CD8-positive, alpha-beta memory T cell (primary cell): Measurements from ENCODE around the gene RIN3. TPM values are rescaled to one million over a fixed set of nuclear protein-coding genes. Genes with fewer than 3 reads are reported as not detected.

ENCODE experiments used
- CTCF ChIA-PET: fragments of 350-600 bp; sonication (Branson Sonifier 250); formaldehyde crosslinking; loops from one replicate; lab custom pipeline; 2021; ENCODE audit warnings: antibody characterized with exemption; lab: Charles Lee
- POLR2A ChIA-PET: fragments of 350-600 bp; sonication (Branson Sonifier 250); formaldehyde crosslinking; loops from one replicate; lab custom pipeline; 2021; ENCODE audit warnings: antibody characterized with exemption; lab: Charles Lee
- DNase-seq, 5 donors: peaks; one replicate each; pipeline versions ENCODE4 v3.0.0 to v3.0.0-alpha.2; 2020 to 2022; ENCODE audit warnings: mixed read lengths in 1 of 5
- H3K27ac ChIP-seq: one replicate; pipeline ENCODE4 v1.7.0; 2013; ENCODE audit warnings: low read depth, mild to moderate bottlenecking, low read length, moderate library complexity
- H3K27me3 ChIP-seq: 2 replicates; pipeline ENCODE4 v1.7.0; 2013; ENCODE audit warnings: low read length, mild to moderate bottlenecking; ENCODE audit not compliant: insufficient read depth, poor library complexity, severe bottlenecking
- H3K36me3 ChIP-seq: 2 replicates; pipeline ENCODE4 v1.7.0; 2013; ENCODE audit warnings: mild to moderate bottlenecking, low read length, moderate library complexity; ENCODE audit not compliant: insufficient read depth
- H3K4me1 ChIP-seq: 2 replicates; pipeline ENCODE4 v1.7.0; 2013; ENCODE audit warnings: mild to moderate bottlenecking, low read length, moderate library complexity; ENCODE audit not compliant: insufficient read depth
- H3K4me3 ChIP-seq: 2 replicates; pipeline ENCODE4 v1.7.0; 2013; ENCODE audit warnings: mild to moderate bottlenecking, low read length
- H3K9me3 ChIP-seq: 2 replicates; pipeline ENCODE4 v1.7.0; 2013; ENCODE audit warnings: mild to moderate bottlenecking, low read length
- H3K27ac Mint-ChIP-seq, 8 donors: one replicate each; pipeline ENCODE4 v1.8.0; 2020 to 2021; ENCODE audit warnings: mixed read lengths in 8 of 8, mild to moderate bottlenecking in 6 of 8, inconsistent platforms in 3 of 8, moderate library complexity in 3 of 8
- H3K27me3 Mint-ChIP-seq, 2 donors: one replicate each; pipeline ENCODE4 v1.8.0; 2020 to 2021; ENCODE audit warnings: mixed read lengths in 2 of 2, mild to moderate bottlenecking in 1 of 2, moderate library complexity in 1 of 2
- H3K36me3 Mint-ChIP-seq, 3 donors: one replicate each; pipeline ENCODE4 v1.8.0; 2020 to 2021; ENCODE audit warnings: mixed read lengths in 3 of 3, inconsistent platforms in 1 of 3, mild to moderate bottlenecking in 1 of 3
- H3K4me1 Mint-ChIP-seq, 3 donors: one replicate each; pipeline ENCODE4 v1.8.0; 2020 to 2021; ENCODE audit warnings: mixed read lengths in 3 of 3, inconsistent platforms in 1 of 3, mild to moderate bottlenecking in 1 of 3
- H3K4me3 Mint-ChIP-seq, 7 donors: one replicate each; pipeline ENCODE4 v1.8.0; 2020 to 2021; ENCODE audit warnings: mixed read lengths in 7 of 7, mild to moderate bottlenecking in 6 of 7, moderate library complexity in 4 of 7, inconsistent platforms in 2 of 7
- H3K9me3 Mint-ChIP-seq, 5 donors: one replicate each; pipeline ENCODE4 v1.8.0; 2020 to 2022; ENCODE audit warnings: mixed read lengths in 5 of 5, mild to moderate bottlenecking in 3 of 5, moderate library complexity in 2 of 5, inconsistent platforms in 1 of 5
- polyA plus RNA-seq: library from polyadenylated mRNA; unstranded; fragments of 300-500 nt; fragmentation: Illumina TruSeq; gene quantifications from one replicate; pipeline ENCODE4 v1.2.3, GENCODE V29; 2021
- total RNA-seq, 2 experiments: library from RNA; stranded (reverse); gene quantifications; one replicate each; pipeline ENCODE4 v1.2.3, GENCODE V29; 2021

The RIN3 gene
- total and polyA plus RNA-seq, 3 experiments from 2014 or later: 31.9 to 47.4 (median 46.0) TPM

DNA sequence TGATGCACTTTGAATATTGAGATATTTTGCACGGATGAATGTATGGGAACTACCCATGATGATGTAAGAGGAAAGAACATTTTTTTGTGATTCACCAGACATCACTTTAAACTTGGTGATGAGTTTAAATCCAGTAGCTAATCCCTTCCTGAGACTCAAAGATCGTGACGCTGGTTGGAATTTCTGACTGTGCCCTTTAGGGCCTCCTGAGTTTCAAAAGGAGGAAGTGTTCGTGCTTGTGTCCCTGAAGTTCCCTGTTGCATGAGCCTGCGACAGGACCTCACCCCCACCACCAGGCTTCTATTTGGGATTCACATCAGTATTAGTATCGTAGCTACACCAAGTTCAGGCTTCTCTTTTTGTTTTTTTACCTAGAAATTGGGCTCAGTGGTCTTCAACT is 18.6 kb upstream of the RIN3 start:
- Mint-ChIP-seq H3K36me3 (no peaks in the 10 kb centered on the region), H3K4me1 (no peaks in the 10 kb centered on the region), H3K27me3 (peaks cover 0 to 1% of the 10 kb centered on the region in 2 donors), H3K4me3 (no peak overlapping the region), H3K9me3 (no peaks in the 10 kb centered on the region), H3K27ac (no peak overlapping the region)
- no peaks in the 10 kb centered on the region for H3K9me3 ChIP-seq
- no peak for DNase-seq
- H3K27ac ChIP-seq: no peak overlapping the region
- H3K4me1 ChIP-seq: no peaks in the 10 kb centered on the region
- no peaks in the 10 kb centered on the region for H3K27me3 ChIP-seq
- ChIA-PET POLR2A (no interaction called here), CTCF (no interaction called here)
- no peaks in the 10 kb centered on the region for H3K36me3 ChIP-seq
- no peak overlapping the region for H3K4me3 ChIP-seq

DNA sequence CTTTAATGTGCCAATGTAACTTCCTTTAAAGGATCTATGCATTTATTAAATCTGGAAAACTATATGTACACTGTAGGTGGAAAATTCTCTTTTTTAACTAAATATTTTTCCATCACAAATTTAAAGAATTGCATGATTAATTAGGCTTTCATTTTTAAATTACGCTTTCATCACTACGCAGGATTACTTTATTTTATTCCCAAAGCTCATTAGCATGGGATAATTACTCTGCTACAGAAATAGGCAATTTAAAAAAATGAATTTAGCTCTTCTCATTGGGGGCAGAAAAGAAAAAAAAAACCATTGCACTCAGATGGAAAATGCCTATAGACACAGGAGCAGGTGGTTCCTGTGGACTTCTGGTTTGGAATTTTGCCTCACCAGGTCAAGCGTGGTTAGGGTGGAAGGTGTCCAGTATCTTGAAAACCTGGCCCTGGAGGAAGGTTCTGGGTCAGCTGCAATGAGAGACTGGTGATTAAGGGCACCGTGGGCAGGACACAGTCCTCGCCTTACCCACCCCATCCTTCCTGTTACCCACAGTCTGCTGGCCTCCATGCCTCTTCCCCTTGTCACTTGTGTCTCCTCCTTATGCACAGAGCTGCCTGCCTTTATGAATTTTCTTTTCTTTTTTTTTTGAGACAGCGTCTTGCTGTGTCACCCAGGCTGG is 17.3 kb upstream of the RIN3 start:
- Mint-ChIP-seq H3K4me3 (no peak overlapping the region), H3K36me3 (no peaks in the 10 kb centered on the region), H3K4me1 (no peaks in the 10 kb centered on the region), H3K27ac (peak overlapping the region in 1 of 8 donors; percentile 33), H3K9me3 (no peaks in the 10 kb centered on the region), H3K27me3 (peaks cover 0 to 4% of the 10 kb centered on the region in 2 donors)
- Histone ChIP-seq H3K36me3 (no peaks in the 10 kb centered on the region), H3K9me3 (no peaks in the 10 kb centered on the region), H3K27ac (no peak overlapping the region), H3K4me3 (no peak overlapping the region), H3K27me3 (no peaks in the 10 kb centered on the region), H3K4me1 (no peaks in the 10 kb centered on the region)
- CTCF ChIA-PET: no interaction called here
- DNase-seq: no peak
- POLR2A ChIA-PET: no interaction called here

DNA sequence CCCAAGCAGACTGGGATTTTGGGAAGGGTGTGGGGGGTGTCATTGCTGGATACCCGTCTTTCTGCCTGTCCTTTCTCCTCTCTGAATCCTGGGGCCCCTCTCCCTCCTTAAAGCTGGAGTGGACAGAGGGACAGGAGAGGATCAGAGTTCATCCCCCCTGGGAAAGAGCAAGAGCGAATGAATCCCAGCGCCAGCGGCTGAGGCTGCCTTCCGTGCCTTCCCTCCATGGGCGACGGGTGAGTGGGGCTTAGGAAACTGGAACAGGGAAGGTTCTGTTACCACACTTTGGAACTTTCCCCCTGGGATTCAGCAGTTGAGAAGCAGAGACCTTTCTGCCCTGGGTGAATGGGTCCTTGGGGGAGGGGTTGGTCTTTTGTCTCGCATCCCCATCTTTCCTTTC is 16.2 kb upstream of the RIN3 start:
- no peaks in the 10 kb centered on the region for H3K9me3 ChIP-seq
- H3K4me3 ChIP-seq: no peak overlapping the region
- H3K36me3 ChIP-seq: no peaks in the 10 kb centered on the region
- no peak overlapping the region for H3K27ac ChIP-seq
- H3K27me3 Mint-ChIP-seq: peaks cover 0 to 4% of the 10 kb centered on the region in 2 donors
- CTCF ChIA-PET: no interaction called here
- H3K4me1 ChIP-seq: no peaks in the 10 kb centered on the region
- H3K36me3 Mint-ChIP-seq: no peaks in the 10 kb centered on the region
- H3K27me3 ChIP-seq: no peaks in the 10 kb centered on the region
- DNase-seq: no peak
- H3K4me3 Mint-ChIP-seq: no peak overlapping the region
- H3K27ac Mint-ChIP-seq: no peak overlapping the region
- POLR2A ChIA-PET: no interaction called here
- no peaks in the 10 kb centered on the region for H3K9me3 Mint-ChIP-seq
- no peaks in the 10 kb centered on the region for H3K4me1 Mint-ChIP-seq

DNA sequence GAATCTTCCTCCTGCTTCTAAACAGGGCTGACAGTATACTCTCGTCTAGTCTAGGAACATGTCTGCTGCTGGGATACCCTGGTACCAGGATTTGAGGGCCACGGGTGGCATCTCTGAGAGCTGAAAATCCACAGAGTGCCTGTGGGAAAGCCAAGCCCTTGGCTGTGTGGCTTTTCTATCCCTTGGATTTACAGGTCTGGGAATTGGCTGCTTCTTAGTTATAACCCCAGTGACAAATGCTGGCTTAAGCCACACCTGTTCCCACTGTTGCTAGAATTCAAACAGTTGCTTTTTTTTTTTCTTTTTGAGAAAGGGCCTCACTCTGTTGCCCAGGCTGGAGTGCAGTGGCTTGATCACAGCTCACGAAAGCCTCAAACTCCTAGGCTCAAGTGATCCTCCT is 14.3 kb upstream of the RIN3 start:
- ChIA-PET CTCF (no interaction called here), POLR2A (no interaction called here)
- Mint-ChIP-seq H3K9me3 (no peaks in the 10 kb centered on the region), H3K36me3 (peaks cover 0 to 2% (median 0%) of the 10 kb centered on the region in 3 donors), H3K27ac (no peak overlapping the region), H3K4me1 (no peaks in the 10 kb centered on the region), H3K4me3 (no peak overlapping the region), H3K27me3 (peaks cover 0 to 4% of the 10 kb centered on the region in 2 donors)
- Histone ChIP-seq H3K27ac (no peak overlapping the region), H3K36me3 (no peaks in the 10 kb centered on the region), H3K4me1 (no peaks in the 10 kb centered on the region), H3K27me3 (no peaks in the 10 kb centered on the region), H3K4me3 (no peak overlapping the region), H3K9me3 (no peaks in the 10 kb centered on the region)
- DNase-seq: no peak

DNA sequence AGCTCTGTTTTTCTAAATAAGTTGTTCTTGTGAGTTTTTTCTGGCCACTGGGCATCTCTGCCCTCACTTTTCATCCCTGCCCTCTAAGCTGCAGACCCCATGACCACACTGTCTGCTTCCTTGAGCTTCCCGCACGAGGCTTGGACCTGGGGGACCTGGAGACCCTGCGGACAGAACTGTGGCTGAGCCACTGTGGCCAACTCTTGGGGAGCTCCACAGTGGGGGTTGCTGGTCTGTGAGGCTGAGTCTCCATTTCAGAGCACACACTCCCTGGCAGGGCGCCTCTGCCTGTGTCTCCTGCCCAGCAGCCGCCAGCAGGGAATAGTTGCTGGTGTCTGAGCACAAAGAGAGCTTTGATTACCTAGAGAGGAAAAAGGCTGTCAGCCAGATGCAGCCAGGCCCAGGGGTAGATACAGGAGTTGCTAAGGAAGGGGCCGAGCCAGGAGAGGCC is 13.1 kb upstream of the RIN3 start:
- Histone ChIP-seq H3K27ac (no peak overlapping the region), H3K27me3 (no peaks in the 10 kb centered on the region), H3K4me1 (no peaks in the 10 kb centered on the region), H3K36me3 (no peaks in the 10 kb centered on the region), H3K9me3 (no peaks in the 10 kb centered on the region), H3K4me3 (no peak overlapping the region)
- no peak overlapping the region for H3K27ac Mint-ChIP-seq
- H3K36me3 Mint-ChIP-seq: peaks cover 0 to 4% (median 0%) of the 10 kb centered on the region in 3 donors
- peaks cover 0 to 4% of the 10 kb centered on the region in 2 donors for H3K27me3 Mint-ChIP-seq
- ChIA-PET CTCF (no interaction called here), POLR2A (no interaction called here)
- H3K4me3 Mint-ChIP-seq: no peak overlapping the region
- H3K4me1 Mint-ChIP-seq: peaks cover 3 to 7% (median 7%) of the 10 kb centered on the region in 3 donors
- H3K9me3 Mint-ChIP-seq: no peaks in the 10 kb centered on the region
- no peak for DNase-seq

DNA sequence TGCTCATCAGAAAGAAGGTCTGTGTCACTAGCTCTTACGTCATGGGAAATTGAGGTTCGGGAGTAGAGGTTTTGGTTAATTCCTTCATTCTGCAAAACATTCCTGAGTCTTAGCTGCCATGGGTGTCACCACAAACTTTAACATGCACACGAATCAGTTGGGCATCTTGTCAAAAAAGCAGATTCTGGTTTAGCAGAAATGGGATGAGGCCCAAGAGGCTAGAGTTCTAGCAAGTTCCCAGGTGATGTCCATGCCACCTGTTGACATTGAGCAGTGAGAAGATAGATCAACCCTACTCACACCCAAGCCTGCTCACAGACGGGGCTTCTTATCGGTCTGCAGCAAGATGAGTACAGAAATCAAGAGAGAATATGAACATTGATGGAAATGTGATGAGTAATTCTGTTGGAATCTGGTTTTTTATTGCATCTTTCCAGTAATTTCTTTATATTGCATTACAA is 11.7 kb upstream of the RIN3 start:
- Mint-ChIP-seq H3K4me1 (peaks cover 10 to 14% (median 12%) of the 10 kb centered on the region in 3 donors), H3K36me3 (peaks cover 0 to 4% (median 0%) of the 10 kb centered on the region in 3 donors), H3K27ac (no peak overlapping the region), H3K4me3 (no peak overlapping the region), H3K27me3 (peaks cover 0 to 3% of the 10 kb centered on the region in 2 donors), H3K9me3 (no peaks in the 10 kb centered on the region)
- H3K27ac ChIP-seq: no peak overlapping the region
- no peaks in the 10 kb centered on the region for H3K9me3 ChIP-seq
- no peaks in the 10 kb centered on the region for H3K27me3 ChIP-seq
- POLR2A ChIA-PET: no interaction called here
- no peaks in the 10 kb centered on the region for H3K36me3 ChIP-seq
- peaks cover 8% of the 10 kb centered on the region for H3K4me1 ChIP-seq
- CTCF ChIA-PET: no interaction called here
- no peak for DNase-seq
- H3K4me3 ChIP-seq: no peak overlapping the region

DNA sequence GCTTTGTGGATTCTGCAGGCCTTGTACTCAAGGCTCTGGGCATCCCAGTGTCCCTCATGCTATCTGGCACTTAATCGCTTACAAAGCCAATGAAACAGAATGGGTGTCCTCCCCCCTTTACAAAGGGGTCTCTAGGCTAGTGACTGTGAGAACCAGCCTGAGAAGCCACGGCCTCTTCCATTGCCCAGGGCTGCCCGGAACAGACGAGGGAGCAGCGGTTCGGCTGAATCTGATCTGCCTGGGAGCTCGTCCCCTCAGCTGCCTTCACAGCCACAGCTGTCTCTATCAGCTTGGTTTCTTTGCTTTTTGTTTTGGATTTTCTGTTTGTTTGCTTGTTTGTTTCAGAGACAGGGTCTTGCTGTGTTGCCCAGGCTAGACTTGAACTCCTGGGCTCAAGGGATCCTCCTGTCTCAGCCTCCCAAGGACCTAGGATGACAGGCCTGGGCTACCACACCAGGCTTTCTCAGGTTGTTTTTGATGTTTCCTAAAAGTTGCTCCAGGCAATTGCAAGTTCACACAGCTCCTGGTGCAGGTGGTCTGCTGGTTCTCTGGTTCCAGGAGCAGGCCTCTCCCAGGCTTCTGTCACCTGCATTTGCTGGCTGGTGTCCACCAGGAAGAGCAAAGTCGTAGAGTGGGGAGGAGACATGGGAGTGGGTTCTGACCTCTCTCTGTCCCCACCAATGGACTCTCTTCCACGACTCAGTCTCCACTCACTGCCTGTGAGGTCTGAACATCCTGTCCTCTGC is 10.9 kb upstream of the RIN3 start:
- ChIA-PET CTCF (no interaction called here), POLR2A (no interaction called here)
- H3K9me3 ChIP-seq: no peaks in the 10 kb centered on the region
- H3K4me1 ChIP-seq: peaks cover 14% of the 10 kb centered on the region
- DNase-seq: no peak
- Mint-ChIP-seq H3K36me3 (peaks cover 0 to 4% (median 0%) of the 10 kb centered on the region in 3 donors), H3K4me3 (no peak overlapping the region), H3K27me3 (peaks cover 0 to 3% of the 10 kb centered on the region in 2 donors), H3K4me1 (peaks cover 17 to 20% (median 19%) of the 10 kb centered on the region in 3 donors), H3K27ac (no peak overlapping the region), H3K9me3 (no peaks in the 10 kb centered on the region)
- H3K27ac ChIP-seq: no peak overlapping the region
- H3K36me3 ChIP-seq: no peaks in the 10 kb centered on the region
- no peak overlapping the region for H3K4me3 ChIP-seq
- H3K27me3 ChIP-seq: no peaks in the 10 kb centered on the region
